Caco-2 (cell line): ENCODE data around the gene RABL6. TPM values are rescaled to one million over a fixed set of nuclear protein-coding genes. Genes with fewer than 3 reads are reported as not detected.

ENCODE experiments used
- BruUV-seq: library from RNA; stranded (reverse); fragments of 400-500 nt; replicated peaks from 2 replicates; lab custom pipeline; 2021; lab: Mats Ljungman, UMichigan
- CTCF ChIA-PET: fragments of 300-600 bp; sonication (Branson Sonifier 250); formaldehyde crosslinking; loops from one replicate; lab custom pipeline; 2022; ENCODE audit warnings: antibody characterized with exemption; lab: Charles Lee
- POLR2A ChIA-PET: fragments of 300-600 bp; sonication (Branson Sonifier 250); formaldehyde crosslinking; loops from one replicate; lab custom pipeline; 2022; ENCODE audit warnings: antibody characterized with exemption; lab: Charles Lee
- DNase-seq, 2 experiments: peaks; one replicate each; pipeline versions ENCODE4 v3.0.0 to v3.0.0-alpha.2; 2020 to 2022
- H3K27me3 ChIP-seq: replicated peaks from 2 replicates; pipeline ENCODE4 v1.6.0; 2011; ENCODE audit warnings: low read length; ENCODE audit not compliant: control insufficient read depth, insufficient read depth
- H3K36me3 ChIP-seq: 2 replicates; pipeline ENCODE4 v1.5.1; 2011; ENCODE audit warnings: low read length; ENCODE audit not compliant: control insufficient read depth, insufficient read depth
- H3K4me1 ChIP-seq: fragments of 250-450 bp; sonication (Bioruptor Pico); 2 replicates; pipeline ENCODE4 v1.5.1; 2020; ENCODE audit warnings: mild to moderate bottlenecking
- H3K4me3 ChIP-seq: 2 replicates; pipeline ENCODE4 v1.5.1; 2011; ENCODE audit warnings: low read depth, mild to moderate bottlenecking, control low read depth, low read length
- H3K9me3 ChIP-seq: fragments of 250-450 bp; sonication (Bioruptor Pico); 2 replicates; pipeline ENCODE4 v1.5.1; 2020; ENCODE audit warnings: mild to moderate bottlenecking, moderate library complexity
- H3K27ac Mint-ChIP-seq: one replicate; pipeline ENCODE4 v1.8.0; 2022; ENCODE audit warnings: mixed read lengths; ENCODE audit not compliant: unreplicated experiment
- H3K27me3 Mint-ChIP-seq: one replicate; pipeline ENCODE4 v1.8.0; 2022; ENCODE audit warnings: mixed read lengths; ENCODE audit not compliant: insufficient read depth, unreplicated experiment
- H3K36me3 Mint-ChIP-seq: one replicate; pipeline ENCODE4 v1.8.0; 2022; ENCODE audit warnings: mild to moderate bottlenecking, mixed read lengths; ENCODE audit not compliant: insufficient read depth, unreplicated experiment
- H3K4me1 Mint-ChIP-seq: one replicate; pipeline ENCODE4 v1.8.0; 2022; ENCODE audit warnings: low read depth, mixed read lengths; ENCODE audit not compliant: unreplicated experiment
- H3K4me3 Mint-ChIP-seq: one replicate; pipeline ENCODE4 v1.8.0; 2022; ENCODE audit warnings: mild to moderate bottlenecking, moderate library complexity, mixed read lengths; ENCODE audit not compliant: unreplicated experiment
- H3K9me3 Mint-ChIP-seq: one replicate; pipeline ENCODE4 v1.8.0; 2022; ENCODE audit warnings: mixed read lengths; ENCODE audit not compliant: unreplicated experiment
- intact Hi-C: fragments of 100-400 bp; cut with micrococcal nuclease; formaldehyde crosslinking; loops from one replicate; pipeline ENCODE4 v1.10.0; 2022; ENCODE audit not compliant: unreplicated experiment
- total RNA-seq: library from RNA; stranded (reverse); gene quantifications from 2 replicates; pipeline ENCODE4 v1.2.3, GENCODE V29; 2022
- TF ChIP-seq, protein P1 (sequence below), 2 experiments: fragments of 200-600 bp in 1 of 2; IDR thresholded peaks; 1 replicate in 1 of 2; 2 replicates in 1 of 2; pipeline versions ENCODE4 v1.5.1 to v1.8.0; 2011 to 2022; ENCODE audit warnings: antibody characterized with exemption in 1 of 2, control low read depth in 1 of 2, inconsistent platforms in 1 of 2, low read depth in 1 of 2, low read length in 1 of 2, mild to moderate bottlenecking in 1 of 2, moderate library complexity in 1 of 2; ENCODE audit not compliant: insufficient read depth in 1 of 2, severe bottlenecking in 1 of 2, unreplicated experiment in 1 of 2

RABL6 gene
- total RNA-seq, 1 experiment from 2014 or later: 138 TPM

GRCh38 chr9:136806067-136806466 is 1.7 kb upstream of the RABL6 start:
- CTCF ChIA-PET: interaction anchor here (1.6 kb wide), 1 partner anchor 14 kb away, joined by 4 read pairs; no protein-coding TSS in a partner anchor
- POLR2A ChIA-PET: interaction anchor here (0.8 kb wide), 1 partner anchor 80 kb away, joined by 3 read pairs; the partner anchor contains the start of gene TRAF2

DNA sequence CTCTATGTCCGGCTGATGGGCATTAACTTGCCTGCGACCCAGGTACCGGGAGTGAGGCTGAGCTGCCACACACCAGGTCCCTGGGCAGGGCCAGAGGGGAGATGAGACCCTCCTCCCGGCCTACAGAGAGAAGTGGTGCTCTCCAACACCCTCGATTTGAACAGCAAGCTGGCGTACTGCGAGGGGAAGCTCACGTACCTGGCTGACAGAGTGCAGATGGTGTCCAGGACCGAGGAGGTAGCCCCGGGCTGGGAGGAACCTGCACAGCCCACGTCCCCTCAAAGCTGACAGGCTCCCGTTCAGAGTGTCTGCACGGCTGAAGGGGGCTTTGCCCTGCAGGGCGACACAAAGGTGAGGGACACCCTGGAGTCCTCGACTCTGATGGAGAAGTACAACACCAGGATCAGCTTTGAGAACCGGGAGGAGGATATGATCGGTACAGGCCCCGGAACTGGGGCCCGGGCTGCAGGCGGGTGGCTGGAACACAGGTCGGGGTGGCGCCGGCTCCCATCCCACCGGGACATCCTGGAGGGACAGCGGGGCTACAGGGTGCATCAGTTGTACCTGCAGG is 1.0 kb upstream of the RABL6 start:
- H3K4me1 Mint-ChIP-seq: peaks cover 6% of the 10 kb centered on the region
- H3K36me3 ChIP-seq: peaks cover 3% of the 10 kb centered on the region
- intact Hi-C loops: loop anchor here (5.0 kb wide), 1 partner anchor 41 kb away; the partner anchor contains the start of gene PHPT1
- TF ChIP-seq, protein P1, sequence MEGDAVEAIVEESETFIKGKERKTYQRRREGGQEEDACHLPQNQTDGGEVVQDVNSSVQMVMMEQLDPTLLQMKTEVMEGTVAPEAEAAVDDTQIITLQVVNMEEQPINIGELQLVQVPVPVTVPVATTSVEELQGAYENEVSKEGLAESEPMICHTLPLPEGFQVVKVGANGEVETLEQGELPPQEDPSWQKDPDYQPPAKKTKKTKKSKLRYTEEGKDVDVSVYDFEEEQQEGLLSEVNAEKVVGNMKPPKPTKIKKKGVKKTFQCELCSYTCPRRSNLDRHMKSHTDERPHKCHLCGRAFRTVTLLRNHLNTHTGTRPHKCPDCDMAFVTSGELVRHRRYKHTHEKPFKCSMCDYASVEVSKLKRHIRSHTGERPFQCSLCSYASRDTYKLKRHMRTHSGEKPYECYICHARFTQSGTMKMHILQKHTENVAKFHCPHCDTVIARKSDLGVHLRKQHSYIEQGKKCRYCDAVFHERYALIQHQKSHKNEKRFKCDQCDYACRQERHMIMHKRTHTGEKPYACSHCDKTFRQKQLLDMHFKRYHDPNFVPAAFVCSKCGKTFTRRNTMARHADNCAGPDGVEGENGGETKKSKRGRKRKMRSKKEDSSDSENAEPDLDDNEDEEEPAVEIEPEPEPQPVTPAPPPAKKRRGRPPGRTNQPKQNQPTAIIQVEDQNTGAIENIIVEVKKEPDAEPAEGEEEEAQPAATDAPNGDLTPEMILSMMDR (IDR thresholded peaks at IDR 0.05; ENCODE audit: insufficient read depth in 1 of 2, low read depth in 1 of 2, low read length in 1 of 2, severe bottlenecking in 1 of 2, unreplicated experiment in 1 of 2): no peak
- H3K36me3 Mint-ChIP-seq: peaks cover 52% of the 10 kb centered on the region
- H3K9me3 Mint-ChIP-seq: no peaks in the 10 kb centered on the region
- peak overlapping the region; percentile 75 for H3K4me3 Mint-ChIP-seq
- POLR2A ChIA-PET: interaction anchor here (0.6 to 0.9 kb wide), 3 partner anchors 28 to 264 kb away, joined by 3 to 6 read pairs (median 3); partner anchors contain the start of genes SAPCD2 and TRAF2
- no peaks in the 10 kb centered on the region for H3K9me3 ChIP-seq
- no peak for DNase-seq
- no TSS peak for BruUV-seq
- H3K27me3 ChIP-seq: no peaks in the 10 kb centered on the region
- H3K27ac Mint-ChIP-seq: peak overlapping the region; percentile 78
- CTCF ChIA-PET: interaction anchor here (1.2 to 1.6 kb wide), 3 partner anchors 14 to 80 kb away, joined by 3 to 5 read pairs (median 4); partner anchors contain the start of gene AJM1
- no peaks in the 10 kb centered on the region for H3K27me3 Mint-ChIP-seq
- H3K4me3 ChIP-seq: peak overlapping the region; percentile 90
- H3K4me1 ChIP-seq: peaks cover 18% of the 10 kb centered on the region; the same call in 1 of the 2 replicates

More at GRCh38 chr9:136806067-136806466, 1.7 kb upstream of the RABL6 start:
- H3K9me3 ChIP-seq: no peaks in the 10 kb centered on the region
- H3K36me3 ChIP-seq: peaks cover 3% of the 10 kb centered on the region
- H3K4me1 ChIP-seq: peaks cover 18% of the 10 kb centered on the region; the same call in 1 of the 2 replicates
- Mint-ChIP-seq H3K4me3 (peak overlapping the region; percentile 75), H3K27ac (no peak overlapping the region), H3K9me3 (no peaks in the 10 kb centered on the region), H3K36me3 (peaks cover 52% of the 10 kb centered on the region), H3K4me1 (peaks cover 6% of the 10 kb centered on the region), H3K27me3 (no peaks in the 10 kb centered on the region)
- DNase-seq: no peak
- BruUV-seq: no TSS peak
- H3K27me3 ChIP-seq: no peaks in the 10 kb centered on the region
- H3K4me3 ChIP-seq: peak overlapping the region; percentile 90
- intact Hi-C loops: loop anchor here (5.0 kb wide), 1 partner anchor 41 kb away; the partner anchor contains the start of gene PHPT1
- TF ChIP-seq, protein P1 (IDR thresholded peaks at IDR 0.05; ENCODE audit: insufficient read depth in 1 of 2, low read depth in 1 of 2, low read length in 1 of 2, severe bottlenecking in 1 of 2, unreplicated experiment in 1 of 2): no peak

DNA sequence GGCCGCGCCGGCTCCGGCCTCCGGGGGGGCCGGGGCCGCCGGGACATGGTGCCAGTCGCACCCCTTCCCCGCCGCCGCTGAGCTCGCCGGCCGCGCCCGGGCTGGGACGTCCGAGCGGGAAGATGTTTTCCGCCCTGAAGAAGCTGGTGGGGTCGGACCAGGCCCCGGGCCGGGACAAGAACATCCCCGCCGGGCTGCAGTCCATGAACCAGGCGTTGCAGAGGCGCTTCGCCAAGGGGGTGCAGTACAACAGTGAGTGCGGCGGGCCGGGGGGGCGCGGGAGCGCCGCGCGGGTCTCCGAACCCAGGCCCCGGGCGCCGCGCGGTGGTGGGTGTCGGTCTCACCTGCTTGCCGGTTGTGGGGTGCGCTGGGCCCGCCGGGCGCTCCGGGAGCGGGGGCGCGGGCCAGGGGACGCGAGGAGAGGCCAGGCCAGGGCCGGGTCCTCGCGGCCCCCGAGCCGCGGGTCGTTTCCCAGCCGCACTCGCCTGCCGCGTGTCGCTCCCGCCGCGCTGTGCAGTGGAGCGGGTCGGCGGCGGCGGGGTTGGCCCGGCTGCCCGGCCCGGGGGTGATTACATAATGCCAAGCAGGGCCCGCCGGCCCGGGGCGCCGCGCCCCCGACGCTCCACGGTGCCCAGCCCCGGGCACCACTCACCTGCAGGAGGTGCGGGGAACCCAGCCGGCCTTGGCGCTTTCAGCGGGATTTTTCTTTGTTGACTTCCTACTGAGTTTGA is 492 bp downstream of the RABL6 start:
- H3K27me3 ChIP-seq: no peaks in the 10 kb centered on the region
- POLR2A ChIA-PET: interaction anchor here (0.5 to 1.3 kb wide), 3 partner anchors 262 to 1067 kb away, joined by 3 read pairs; partner anchors contain the start of genes MAN1B1 and SAPCD2
- peak overlapping the region; percentile 75 for H3K4me3 Mint-ChIP-seq
- no peaks in the 10 kb centered on the region for H3K9me3 ChIP-seq
- peak overlapping the region; percentile 58 for H3K27ac Mint-ChIP-seq
- H3K9me3 Mint-ChIP-seq: no peaks in the 10 kb centered on the region
- TF ChIP-seq, protein P1 (IDR thresholded peaks at IDR 0.05; ENCODE audit: insufficient read depth in 1 of 2, low read depth in 1 of 2, low read length in 1 of 2, severe bottlenecking in 1 of 2, unreplicated experiment in 1 of 2): no peak
- peaks cover 7% of the 10 kb centered on the region for H3K36me3 ChIP-seq
- intact Hi-C loops: loop anchor here (5.0 kb wide), 1 partner anchor 39 kb away; the partner anchor contains the start of gene PHPT1
- H3K27me3 Mint-ChIP-seq: no peaks in the 10 kb centered on the region
- peaks cover 6% of the 10 kb centered on the region for H3K4me1 Mint-ChIP-seq
- no TSS peak for BruUV-seq
- peak overlapping the region; percentile 90 for H3K4me3 ChIP-seq
- peak in 1 of 2 experiments; percentile 60 for DNase-seq
- peaks cover 18% of the 10 kb centered on the region; the same call in 1 of the 2 replicates for H3K4me1 ChIP-seq
- H3K36me3 Mint-ChIP-seq: peaks cover 62% of the 10 kb centered on the region
- CTCF ChIA-PET: interaction anchor here (0.7 to 1.4 kb wide), 3 partner anchors 34 to 81 kb away, joined by 3 to 5 read pairs (median 4); partner anchors contain the start of gene AJM1
